HFF-Myc (cell line): ENCODE data around the gene KLHL22.
A peak's percentile ranks its signal among the peaks of the same experiment; 100 is the strongest.
"Not testable (repeated sequence)": the region's sequence is repeated elsewhere in the genome, so short reads cannot be mapped to it uniquely, and the experiment has no call there.

Experiments used
- DNase-seq: peaks from one replicate; pipeline ENCODE4 v3.0.0-alpha.2; 2011; ENCODE audit warnings: low read depth; ENCODE audit errors: extremely low read depth
- H3K4me3 ChIP-seq: replicated peaks from 2 replicates; pipeline ENCODE4 v1.5.1; 2011; ENCODE audit warnings: low read depth, mild to moderate bottlenecking, control low read depth, low read length
- CTCF ChIP-seq: IDR thresholded peaks from 2 replicates; pipeline ENCODE4 v1.5.1; 2012; ENCODE audit warnings: mild to moderate bottlenecking, low read depth, low read length, control low read depth; ENCODE audit errors: missing control alignments

KLHL22 gene

GRCh38 chr22:20516399-20516798, 20.8 kb upstream of the KLHL22 start:
- TF ChIP-seq CTCF, result no peak

GRCh38 chr22:20514658-20515406, 19.2 kb upstream of the KLHL22 start:
- TF ChIP-seq CTCF, result no peak
- H3K4me3 ChIP-seq, result no peak overlapping the region
- DNase-seq, result no peak

More at GRCh38 chr22:20516399-20516798, 20.8 kb upstream of the KLHL22 start:
- no peak overlapping the region for H3K4me3 ChIP-seq
- DNase-seq, result no peak

- no peak for DNase-seq
- no peak for TF ChIP-seq CTCF
- no peak overlapping the region for H3K4me3 ChIP-seq
Observed at GRCh38 chr22:20511578-20512229, 16.1 kb upstream of the KLHL22 start.

- TF ChIP-seq CTCF, result no peak
- H3K4me3 ChIP-seq, result no peak overlapping the region
- DNase-seq, result no peak
Observed at GRCh38 chr22:20510811-20511577, 15.4 kb upstream of the KLHL22 start.

GRCh38 chr22:20509344-20510047, 13.9 kb upstream of the KLHL22 start:
- no peak for TF ChIP-seq CTCF
- DNase-seq, result peak; percentile 78
- peak overlapping the region; percentile 97 for H3K4me3 ChIP-seq

GRCh38 chr22:20508815-20509271, 13.2 kb upstream of the KLHL22 start:
- peak overlapping the region; percentile 97 for H3K4me3 ChIP-seq
- no peak for TF ChIP-seq CTCF
- DNase-seq, result no peak

- DNase-seq, result not testable (repeated sequence)
- H3K4me3 ChIP-seq, result peak overlapping the region; percentile 97
Observed at GRCh38 chr22:20508067-20508755, 12.6 kb upstream of the KLHL22 start.
